ENCODE results near the gene APOL5.
"Not testable (repeated sequence)": the region's sequence is repeated elsewhere in the genome, so short reads cannot be mapped to it uniquely, and the experiment has no call there.

Gene APOL5

DNA sequence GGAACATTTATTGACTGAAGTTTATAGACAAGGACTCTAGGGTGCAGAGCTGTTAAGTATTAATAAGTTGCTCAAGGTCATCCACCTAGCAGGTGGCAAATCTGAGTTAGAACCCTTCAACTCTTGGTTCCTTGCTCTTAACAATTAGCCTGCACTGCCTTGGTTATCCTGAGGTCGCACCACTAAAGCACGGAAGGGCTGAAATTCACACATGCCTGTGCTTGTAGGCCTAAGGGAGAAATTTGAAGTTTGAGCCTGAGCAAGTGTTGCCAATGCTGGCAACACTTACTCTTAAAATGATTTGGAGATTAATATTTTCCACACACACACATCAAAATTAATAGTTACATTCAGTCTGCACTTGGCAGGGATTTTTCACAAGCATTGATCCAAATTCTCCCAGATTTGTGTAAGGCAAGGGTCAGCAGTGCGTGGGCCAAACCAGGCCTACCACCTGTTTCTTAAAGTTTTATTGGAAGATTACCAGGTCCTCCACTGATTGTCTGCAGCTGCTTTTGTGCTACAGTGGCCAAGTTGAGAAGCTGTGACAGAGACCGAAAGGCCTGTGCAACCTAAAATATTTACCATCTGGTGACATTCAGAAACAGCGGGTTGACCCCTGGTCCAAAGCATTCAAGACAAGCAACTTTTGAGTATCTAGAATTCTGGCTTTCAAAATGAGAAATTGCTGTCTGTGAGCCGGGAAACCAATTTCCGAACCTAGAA lies 16.3 kb downstream of the APOL5 start:
- no peak overlapping the region for H3K27ac ChIP-seq (ENCODE audit: low read length)
- no peaks in the 10 kb centered on the region for H3K27me3 ChIP-seq (ENCODE audit: low read depth, low read length)

GRCh38 chr22:35734517-35734827 lies 16.8 kb downstream of the APOL5 start:
- H3K27ac ChIP-seq (ENCODE audit: low read length): no peak overlapping the region
- no peaks in the 10 kb centered on the region for H3K9me3 ChIP-seq (ENCODE audit: control insufficient read depth in 1 of 2, low read length in 2 of 2)
- peaks cover 0 to 4% of the 10 kb centered on the region in 2 donors for H3K36me3 ChIP-seq (ENCODE audit: control insufficient read depth in 1 of 2, insufficient read depth in 2 of 2, low read length in 2 of 2)
- no peaks in the 10 kb centered on the region for H3K27me3 ChIP-seq (ENCODE audit: low read depth, low read length)
- no peak overlapping the region for H3K4me3 ChIP-seq (ENCODE audit: low read depth in 1 of 2, low read length in 2 of 2)
- peaks cover 0 to 4% of the 10 kb centered on the region in 2 donors for H3K4me1 ChIP-seq (ENCODE audit: control insufficient read depth in 1 of 2, insufficient read depth in 2 of 2, low read length in 2 of 2)

More for the DNA sequence above, 16.3 kb downstream of the APOL5 start:
- Histone ChIP-seq H3K9me3 (ENCODE audit: control insufficient read depth in 1 of 2, low read length in 2 of 2) (no peaks in the 10 kb centered on the region), H3K4me3 (ENCODE audit: low read depth in 1 of 2, low read length in 2 of 2) (no peak overlapping the region), H3K36me3 (ENCODE audit: control insufficient read depth in 1 of 2, insufficient read depth in 2 of 2, low read length in 2 of 2) (peaks cover 0 to 2% of the 10 kb centered on the region in 2 donors), H3K4me1 (ENCODE audit: control insufficient read depth in 1 of 2, insufficient read depth in 2 of 2, low read length in 2 of 2) (peaks cover 0 to 4% of the 10 kb centered on the region in 2 donors)

GRCh38 chr22:35735542-35735941 lies 17.9 kb downstream of the APOL5 start:
- Histone ChIP-seq H3K27me3 (ENCODE audit: low read depth, low read length) (no peaks in the 10 kb centered on the region), H3K4me1 (ENCODE audit: control insufficient read depth in 1 of 2, insufficient read depth in 2 of 2, low read length in 2 of 2) (peaks cover 0 to 4% of the 10 kb centered on the region in 2 donors), H3K9me3 (ENCODE audit: control insufficient read depth in 1 of 2, low read length in 2 of 2) (no peaks in the 10 kb centered on the region), H3K36me3 (ENCODE audit: control insufficient read depth in 1 of 2, insufficient read depth in 2 of 2, low read length in 2 of 2) (peaks cover 0 to 4% of the 10 kb centered on the region in 2 donors), H3K27ac (ENCODE audit: low read length) (no peak overlapping the region), H3K4me3 (ENCODE audit: low read depth in 1 of 2, low read length in 2 of 2) (no peak overlapping the region)

DNA sequence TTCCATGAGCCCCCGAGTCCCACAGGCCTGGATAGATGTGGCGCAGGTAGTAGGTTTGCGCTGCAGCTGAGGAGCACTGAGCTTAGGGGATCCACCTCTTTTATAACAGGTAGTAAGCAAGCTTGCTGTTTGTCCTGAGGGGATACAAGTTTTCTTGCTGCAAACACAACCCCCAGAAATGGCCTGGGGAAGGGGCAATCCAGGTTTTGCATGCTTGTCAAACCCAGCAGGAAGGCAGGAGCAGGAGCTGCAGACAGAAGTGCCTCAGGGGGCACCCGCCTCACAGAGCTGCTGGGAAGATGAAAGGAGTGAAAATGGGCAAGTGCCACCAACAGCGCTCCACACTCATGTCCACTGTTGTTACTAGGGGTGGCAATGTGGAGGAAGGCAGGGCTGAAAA lies 18.5 kb downstream of the APOL5 start:
- Histone ChIP-seq H3K4me3 (ENCODE audit: low read depth in 1 of 2, low read length in 2 of 2) (no peak overlapping the region), H3K9me3 (ENCODE audit: control insufficient read depth in 1 of 2, low read length in 2 of 2) (no peaks in the 10 kb centered on the region), H3K27me3 (ENCODE audit: low read depth, low read length) (no peaks in the 10 kb centered on the region), H3K36me3 (ENCODE audit: control insufficient read depth in 1 of 2, insufficient read depth in 2 of 2, low read length in 2 of 2) (peaks cover 0 to 4% of the 10 kb centered on the region in 2 donors), H3K4me1 (ENCODE audit: control insufficient read depth in 1 of 2, insufficient read depth in 2 of 2, low read length in 2 of 2) (peaks cover 0 to 4% of the 10 kb centered on the region in 2 donors), H3K27ac (ENCODE audit: low read length) (no peak overlapping the region)

DNA sequence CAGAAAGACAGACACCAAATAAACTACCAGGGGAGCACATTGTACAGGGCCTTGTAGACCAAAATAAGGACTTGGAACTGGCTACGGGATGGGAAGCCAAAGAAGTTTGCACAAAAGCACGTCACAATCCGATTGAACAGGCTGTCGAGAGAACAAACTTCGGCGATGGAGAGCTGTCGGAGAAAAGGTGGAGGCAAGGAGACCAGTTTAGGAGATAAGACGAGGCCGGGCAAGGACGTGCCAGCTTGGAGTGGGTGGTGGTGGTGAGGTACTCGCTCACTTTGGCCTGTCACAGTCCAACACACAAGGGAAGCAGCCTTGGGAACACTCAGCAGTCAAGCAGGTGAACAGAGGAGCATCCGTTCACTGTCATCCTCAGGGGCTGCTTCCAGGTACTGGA lies 19.0 kb downstream of the APOL5 start:
- H3K4me3 ChIP-seq (ENCODE audit: low read depth in 1 of 2, low read length in 2 of 2): no peak overlapping the region
- peaks cover 0 to 4% of the 10 kb centered on the region in 2 donors for H3K36me3 ChIP-seq (ENCODE audit: control insufficient read depth in 1 of 2, insufficient read depth in 2 of 2, low read length in 2 of 2)
- peaks cover 0 to 4% of the 10 kb centered on the region in 2 donors for H3K4me1 ChIP-seq (ENCODE audit: control insufficient read depth in 1 of 2, insufficient read depth in 2 of 2, low read length in 2 of 2)
- no peaks in the 10 kb centered on the region for H3K9me3 ChIP-seq (ENCODE audit: control insufficient read depth in 1 of 2, low read length in 2 of 2)
- no peaks in the 10 kb centered on the region for H3K27me3 ChIP-seq (ENCODE audit: low read depth, low read length)
- H3K27ac ChIP-seq (ENCODE audit: low read length): no peak overlapping the region

GRCh38 chr22:35737886-35738285 lies 20.2 kb downstream of the APOL5 start:
- not testable (repeated sequence) for H3K4me1 ChIP-seq (ENCODE audit: control insufficient read depth in 1 of 2, insufficient read depth in 2 of 2, low read length in 2 of 2); H3K27me3 ChIP-seq (ENCODE audit: low read depth, low read length); H3K4me3 ChIP-seq (ENCODE audit: low read depth in 1 of 2, low read length in 2 of 2); H3K9me3 ChIP-seq (ENCODE audit: control insufficient read depth in 1 of 2, low read length in 2 of 2); H3K36me3 ChIP-seq (ENCODE audit: control insufficient read depth in 1 of 2, insufficient read depth in 2 of 2, low read length in 2 of 2); H3K27ac ChIP-seq (ENCODE audit: low read length)

GRCh38 chr22:35739076-35739930 lies 21.6 kb downstream of the APOL5 start:
- Histone ChIP-seq H3K4me1 (ENCODE audit: control insufficient read depth in 1 of 2, insufficient read depth in 2 of 2, low read length in 2 of 2) (peaks cover 0 to 2% of the 10 kb centered on the region in 2 donors), H3K4me3 (ENCODE audit: low read depth in 1 of 2, low read length in 2 of 2) (no peak overlapping the region), H3K27me3 (ENCODE audit: low read depth, low read length) (no peaks in the 10 kb centered on the region), H3K9me3 (ENCODE audit: control insufficient read depth in 1 of 2, low read length in 2 of 2) (no peaks in the 10 kb centered on the region), H3K36me3 (ENCODE audit: control insufficient read depth in 1 of 2, insufficient read depth in 2 of 2, low read length in 2 of 2) (peaks cover 11 to 15% of the 10 kb centered on the region in 2 donors), H3K27ac (ENCODE audit: low read length) (no peak overlapping the region)

DNA sequence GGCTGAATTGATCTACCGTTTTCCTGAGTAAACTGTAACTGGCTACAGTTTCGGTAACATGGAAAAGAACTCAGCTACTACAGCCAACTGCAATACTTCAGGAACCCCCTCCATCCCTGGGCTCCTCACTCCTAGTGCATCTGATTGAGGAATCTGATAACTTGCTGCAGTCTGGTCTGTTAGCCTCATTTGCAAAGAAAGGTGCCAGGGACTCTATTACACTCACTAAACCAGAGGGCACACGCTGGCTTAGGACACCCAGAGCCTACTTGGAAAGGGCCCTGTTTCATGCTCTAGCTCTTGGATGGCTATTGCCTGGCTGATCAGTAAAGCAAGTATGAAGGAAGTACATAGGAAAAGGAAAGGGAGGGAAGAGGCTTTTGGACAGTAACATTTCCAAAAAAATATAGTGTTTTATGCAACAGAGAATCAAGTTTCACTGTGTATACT lies 22.3 kb downstream of the APOL5 start:
- Histone ChIP-seq H3K4me3 (ENCODE audit: low read depth in 1 of 2, low read length in 2 of 2) (no peak overlapping the region), H3K27ac (ENCODE audit: low read length) (no peak overlapping the region), H3K27me3 (ENCODE audit: low read depth, low read length) (no peaks in the 10 kb centered on the region), H3K36me3 (ENCODE audit: control insufficient read depth in 1 of 2, insufficient read depth in 2 of 2, low read length in 2 of 2) (peaks cover 11 to 17% of the 10 kb centered on the region in 2 donors), H3K4me1 (ENCODE audit: control insufficient read depth in 1 of 2, insufficient read depth in 2 of 2, low read length in 2 of 2) (peaks cover 0 to 2% of the 10 kb centered on the region in 2 donors), H3K9me3 (ENCODE audit: control insufficient read depth in 1 of 2, low read length in 2 of 2) (no peaks in the 10 kb centered on the region)

DNA sequence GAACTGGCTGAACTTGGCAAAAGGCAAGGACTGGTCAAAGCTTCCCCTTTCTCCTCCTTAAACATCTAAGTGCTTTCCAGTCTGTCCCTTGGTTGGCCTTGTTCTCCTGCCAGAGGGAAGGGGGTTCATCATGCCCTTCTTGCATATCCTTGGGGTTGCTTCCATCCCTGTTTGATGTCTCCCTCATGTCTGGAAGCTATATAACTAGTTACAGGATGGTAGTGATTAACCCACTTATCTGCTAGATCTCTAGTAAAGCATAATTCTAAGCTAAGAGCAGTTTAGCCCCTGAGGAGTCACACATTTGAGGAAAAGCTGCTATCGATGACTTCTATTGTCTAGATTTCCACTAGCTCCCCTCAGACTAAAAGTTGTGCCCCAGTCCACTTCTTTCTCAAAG lies 22.9 kb downstream of the APOL5 start:
- H3K9me3 ChIP-seq (ENCODE audit: control insufficient read depth in 1 of 2, low read length in 2 of 2): no peaks in the 10 kb centered on the region
- H3K4me3 ChIP-seq (ENCODE audit: low read depth in 1 of 2, low read length in 2 of 2): no peak overlapping the region
- no peak overlapping the region for H3K27ac ChIP-seq (ENCODE audit: low read length)
- peaks cover 0 to 2% of the 10 kb centered on the region in 2 donors for H3K4me1 ChIP-seq (ENCODE audit: control insufficient read depth in 1 of 2, insufficient read depth in 2 of 2, low read length in 2 of 2)
- peaks cover 13 to 24% of the 10 kb centered on the region in 2 donors for H3K36me3 ChIP-seq (ENCODE audit: control insufficient read depth in 1 of 2, insufficient read depth in 2 of 2, low read length in 2 of 2)
- no peaks in the 10 kb centered on the region for H3K27me3 ChIP-seq (ENCODE audit: low read depth, low read length)

- no peaks in the 10 kb centered on the region for H3K9me3 ChIP-seq (ENCODE audit: control insufficient read depth in 1 of 2, low read length in 2 of 2)
- H3K27me3 ChIP-seq (ENCODE audit: low read depth, low read length): no peaks in the 10 kb centered on the region
- no peak overlapping the region for H3K4me3 ChIP-seq (ENCODE audit: low read depth in 1 of 2, low read length in 2 of 2)
- peak overlapping the region; percentile 7 for H3K27ac ChIP-seq (ENCODE audit: low read length)
- H3K36me3 ChIP-seq (ENCODE audit: control insufficient read depth in 1 of 2, insufficient read depth in 2 of 2, low read length in 2 of 2): peaks cover 21 to 26% of the 10 kb centered on the region in 2 donors
- peaks cover 2 to 6% of the 10 kb centered on the region in 2 donors for H3K4me1 ChIP-seq (ENCODE audit: control insufficient read depth in 1 of 2, insufficient read depth in 2 of 2, low read length in 2 of 2)
Measured at GRCh38 chr22:35742342-35743100, 24.8 kb downstream of the APOL5 start.

GRCh38 chr22:35743326-35743860 lies 25.7 kb downstream of the APOL5 start:
- no peaks in the 10 kb centered on the region for H3K9me3 ChIP-seq (ENCODE audit: control insufficient read depth in 1 of 2, low read length in 2 of 2)
- peaks cover 2 to 6% of the 10 kb centered on the region in 2 donors for H3K4me1 ChIP-seq (ENCODE audit: control insufficient read depth in 1 of 2, insufficient read depth in 2 of 2, low read length in 2 of 2)
- H3K27ac ChIP-seq (ENCODE audit: low read length): no peak overlapping the region
- H3K36me3 ChIP-seq (ENCODE audit: control insufficient read depth in 1 of 2, insufficient read depth in 2 of 2, low read length in 2 of 2): peaks cover 21 to 26% of the 10 kb centered on the region in 2 donors
- no peak overlapping the region for H3K4me3 ChIP-seq (ENCODE audit: low read depth in 1 of 2, low read length in 2 of 2)
- H3K27me3 ChIP-seq (ENCODE audit: low read depth, low read length): no peaks in the 10 kb centered on the region
